ENCODE data around the gene CDT1.

CDT1 gene

DNA sequence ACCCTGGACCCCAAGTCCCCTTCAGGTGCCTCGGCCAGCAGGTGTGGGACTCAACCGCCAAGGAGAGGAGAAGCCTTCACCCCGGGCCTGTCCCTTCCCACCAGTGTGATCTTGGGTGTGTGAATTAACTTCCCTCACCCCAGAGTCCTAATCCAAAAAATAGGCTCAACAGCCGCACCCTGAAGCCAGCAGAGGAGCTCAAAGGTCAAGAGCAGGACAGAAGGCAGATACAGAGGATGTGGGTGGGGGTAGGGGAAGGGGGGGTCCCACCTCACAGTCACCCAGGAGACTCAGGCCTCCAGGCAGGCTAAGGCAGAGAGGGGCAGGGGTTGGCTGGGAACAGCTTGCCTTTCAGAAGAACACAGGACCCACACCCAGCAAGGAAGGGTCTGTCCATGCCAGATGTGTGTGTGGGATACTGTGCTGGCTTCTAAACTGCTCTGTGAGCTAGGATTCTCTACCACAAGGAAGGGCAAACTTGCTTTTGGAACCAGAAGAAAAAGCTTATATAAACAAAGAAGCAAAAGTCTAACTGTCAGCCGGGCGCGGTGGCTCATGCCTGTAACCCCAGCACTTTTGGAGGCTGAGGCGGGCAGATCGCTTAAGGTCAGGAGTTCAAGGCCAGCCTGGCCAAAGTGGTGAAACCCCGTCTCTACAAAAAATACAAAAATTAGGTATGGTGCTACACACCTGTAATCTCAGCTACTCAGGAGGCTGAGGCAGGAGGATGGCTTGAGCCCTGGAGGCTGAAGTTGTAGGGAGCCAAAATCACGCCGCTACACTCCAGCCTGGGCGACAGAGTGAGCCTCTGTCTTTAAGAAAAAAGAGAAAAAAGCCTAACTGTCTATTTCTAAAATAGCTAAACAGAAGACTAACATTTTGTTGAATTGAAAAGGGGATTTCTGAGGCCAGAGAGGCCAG, 23.2 kb upstream of the CDT1 start:
- TF ChIP-seq, protein P1, sequence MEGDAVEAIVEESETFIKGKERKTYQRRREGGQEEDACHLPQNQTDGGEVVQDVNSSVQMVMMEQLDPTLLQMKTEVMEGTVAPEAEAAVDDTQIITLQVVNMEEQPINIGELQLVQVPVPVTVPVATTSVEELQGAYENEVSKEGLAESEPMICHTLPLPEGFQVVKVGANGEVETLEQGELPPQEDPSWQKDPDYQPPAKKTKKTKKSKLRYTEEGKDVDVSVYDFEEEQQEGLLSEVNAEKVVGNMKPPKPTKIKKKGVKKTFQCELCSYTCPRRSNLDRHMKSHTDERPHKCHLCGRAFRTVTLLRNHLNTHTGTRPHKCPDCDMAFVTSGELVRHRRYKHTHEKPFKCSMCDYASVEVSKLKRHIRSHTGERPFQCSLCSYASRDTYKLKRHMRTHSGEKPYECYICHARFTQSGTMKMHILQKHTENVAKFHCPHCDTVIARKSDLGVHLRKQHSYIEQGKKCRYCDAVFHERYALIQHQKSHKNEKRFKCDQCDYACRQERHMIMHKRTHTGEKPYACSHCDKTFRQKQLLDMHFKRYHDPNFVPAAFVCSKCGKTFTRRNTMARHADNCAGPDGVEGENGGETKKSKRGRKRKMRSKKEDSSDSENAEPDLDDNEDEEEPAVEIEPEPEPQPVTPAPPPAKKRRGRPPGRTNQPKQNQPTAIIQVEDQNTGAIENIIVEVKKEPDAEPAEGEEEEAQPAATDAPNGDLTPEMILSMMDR (conservative IDR thresholded peaks at IDR 0.05; ENCODE audit: low read depth, low read length) = no peak
- no peak overlapping the region for H3K4me3 ChIP-seq (ENCODE audit: low read length)
- DNase-seq (ENCODE audit: low read depth) = no peak

DNA sequence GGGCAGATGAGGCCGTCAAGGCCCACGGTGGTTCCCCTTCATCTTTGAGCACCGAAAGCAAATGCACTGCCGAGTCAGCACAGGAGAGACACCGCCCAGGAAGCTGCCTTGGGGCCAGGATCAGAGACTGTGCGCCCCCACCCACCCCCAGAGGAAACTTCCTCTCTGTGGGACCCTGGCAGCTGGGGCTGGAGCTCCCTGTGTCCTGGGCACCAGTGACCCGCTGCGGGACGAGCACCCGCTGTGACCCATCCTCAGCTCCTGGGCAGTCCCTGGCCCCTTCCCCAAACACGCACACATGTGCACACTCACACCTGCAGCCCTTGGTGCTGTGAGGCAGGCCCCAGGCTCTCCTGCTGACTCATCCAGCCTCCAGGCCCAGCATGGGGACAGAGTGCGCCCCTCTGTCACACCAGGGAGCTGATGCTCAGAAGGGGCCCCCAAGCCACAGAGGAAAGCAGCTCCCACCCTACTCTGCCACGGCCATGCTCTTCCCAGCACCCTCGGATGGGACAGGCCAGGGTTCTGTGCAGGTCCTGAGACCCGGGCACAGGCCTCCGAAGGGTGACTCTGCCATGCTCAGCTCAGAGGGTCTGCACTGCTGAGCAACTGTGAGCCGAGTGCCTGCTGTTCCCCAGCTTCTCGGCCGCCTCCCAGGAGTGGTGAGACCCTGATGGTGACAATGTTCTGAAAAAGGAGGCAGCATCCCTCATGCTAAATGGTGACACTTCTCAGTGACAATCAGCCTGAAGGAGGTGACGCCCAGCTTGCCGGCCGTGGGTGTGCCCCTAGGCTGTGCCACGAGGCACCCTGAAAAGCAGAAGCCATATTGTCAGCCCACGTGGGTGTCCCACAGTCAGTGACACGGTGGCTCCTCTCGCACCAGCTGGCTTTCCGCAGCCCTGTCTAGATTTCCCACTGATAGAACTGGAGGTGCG, 22.2 kb upstream of the CDT1 start:
- TF ChIP-seq, protein P1 (conservative IDR thresholded peaks at IDR 0.05; ENCODE audit: low read depth, low read length) = no peak
- H3K4me3 ChIP-seq (ENCODE audit: low read length) = no peak overlapping the region
- no peak for DNase-seq (ENCODE audit: low read depth)

DNA sequence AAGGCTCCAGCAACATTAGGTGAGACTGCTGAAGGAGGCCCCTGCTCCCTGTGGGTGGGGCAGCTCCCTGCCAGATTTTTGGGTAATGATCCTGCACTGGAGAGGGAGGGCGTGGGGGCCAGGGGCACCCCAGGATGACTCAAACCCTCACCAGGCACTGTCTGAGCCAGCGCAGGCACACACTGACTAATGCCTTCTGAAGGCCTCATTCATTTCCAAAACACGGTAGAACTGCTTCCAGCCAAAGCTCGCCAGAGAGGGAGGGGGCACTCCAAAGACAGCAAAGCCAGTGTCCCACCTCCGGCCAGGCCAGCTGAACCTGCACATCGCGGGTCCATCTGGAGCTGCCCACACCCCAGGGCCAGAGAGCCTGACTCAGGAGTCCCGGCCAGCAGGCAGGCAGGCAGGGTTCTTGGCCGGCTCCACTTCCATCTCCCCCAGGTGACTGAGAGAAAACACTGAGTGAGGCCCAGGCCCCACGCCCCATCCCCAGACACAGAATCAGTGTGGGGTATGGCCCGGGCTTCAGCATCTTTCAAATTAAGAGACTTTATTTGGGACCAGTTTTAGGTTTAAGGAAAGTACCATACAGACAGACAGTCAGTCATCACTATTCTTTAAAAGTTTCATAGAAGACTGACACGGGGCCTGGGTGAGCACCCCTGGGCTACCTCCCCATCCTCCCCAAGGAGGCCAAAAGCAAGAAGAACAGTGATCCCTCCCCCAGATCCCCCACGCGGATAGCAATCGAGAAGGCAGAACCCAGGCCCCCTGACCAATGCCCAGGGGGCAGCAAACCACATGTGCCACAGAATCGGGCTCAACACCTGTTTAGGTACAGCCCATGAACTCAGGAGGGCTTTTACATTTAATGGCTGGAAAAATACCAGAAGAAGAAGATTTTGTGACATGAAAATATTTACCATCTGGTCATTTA, 20.9 kb upstream of the CDT1 start:
- TF ChIP-seq, protein P1 (conservative IDR thresholded peaks at IDR 0.05; ENCODE audit: low read depth, low read length) = no peak
- H3K4me3 ChIP-seq (ENCODE audit: low read length) = peak overlapping the region; percentile 67

DNA sequence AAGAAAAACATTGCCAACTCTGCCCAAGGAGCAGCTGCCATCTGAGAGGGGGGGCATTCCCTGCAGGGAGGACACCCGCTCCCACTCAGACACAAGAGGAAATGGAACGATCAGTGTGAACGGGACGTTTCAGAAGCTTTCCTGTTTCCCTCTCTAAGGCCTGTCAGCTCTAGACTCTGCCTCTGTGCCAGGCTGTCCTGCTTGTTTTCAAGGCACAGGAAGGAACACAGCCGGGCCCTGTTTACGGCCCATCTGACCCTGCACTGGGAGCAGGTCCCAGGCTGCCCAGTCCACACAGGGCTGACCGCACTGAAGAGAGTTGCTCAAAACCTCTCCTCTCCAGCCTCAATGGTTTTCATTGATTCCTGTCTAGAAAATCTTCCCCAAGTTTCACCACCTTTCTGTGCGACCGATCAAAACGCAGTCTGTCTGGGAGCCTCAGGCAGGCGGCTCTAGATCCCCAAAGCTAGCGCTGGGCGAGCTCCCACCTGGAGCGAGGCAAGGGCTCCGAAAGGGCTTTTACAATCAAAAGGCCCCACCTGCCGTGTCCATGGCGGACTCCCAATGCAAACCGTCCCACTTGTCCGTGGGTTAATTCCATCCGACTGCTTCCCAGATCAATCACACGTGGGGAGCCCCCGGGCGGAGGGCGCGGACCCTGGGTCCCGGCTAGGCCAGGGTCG, 20.1 kb upstream of the CDT1 start:
- DNase-seq (ENCODE audit: low read depth) = no peak
- TF ChIP-seq, protein P1 (conservative IDR thresholded peaks at IDR 0.05; ENCODE audit: low read depth, low read length) = no peak
- peak overlapping the region; percentile 67 for H3K4me3 ChIP-seq (ENCODE audit: low read length)

More for the DNA sequence above, 20.9 kb upstream of the CDT1 start:
- no peak for DNase-seq (ENCODE audit: low read depth)

DNA sequence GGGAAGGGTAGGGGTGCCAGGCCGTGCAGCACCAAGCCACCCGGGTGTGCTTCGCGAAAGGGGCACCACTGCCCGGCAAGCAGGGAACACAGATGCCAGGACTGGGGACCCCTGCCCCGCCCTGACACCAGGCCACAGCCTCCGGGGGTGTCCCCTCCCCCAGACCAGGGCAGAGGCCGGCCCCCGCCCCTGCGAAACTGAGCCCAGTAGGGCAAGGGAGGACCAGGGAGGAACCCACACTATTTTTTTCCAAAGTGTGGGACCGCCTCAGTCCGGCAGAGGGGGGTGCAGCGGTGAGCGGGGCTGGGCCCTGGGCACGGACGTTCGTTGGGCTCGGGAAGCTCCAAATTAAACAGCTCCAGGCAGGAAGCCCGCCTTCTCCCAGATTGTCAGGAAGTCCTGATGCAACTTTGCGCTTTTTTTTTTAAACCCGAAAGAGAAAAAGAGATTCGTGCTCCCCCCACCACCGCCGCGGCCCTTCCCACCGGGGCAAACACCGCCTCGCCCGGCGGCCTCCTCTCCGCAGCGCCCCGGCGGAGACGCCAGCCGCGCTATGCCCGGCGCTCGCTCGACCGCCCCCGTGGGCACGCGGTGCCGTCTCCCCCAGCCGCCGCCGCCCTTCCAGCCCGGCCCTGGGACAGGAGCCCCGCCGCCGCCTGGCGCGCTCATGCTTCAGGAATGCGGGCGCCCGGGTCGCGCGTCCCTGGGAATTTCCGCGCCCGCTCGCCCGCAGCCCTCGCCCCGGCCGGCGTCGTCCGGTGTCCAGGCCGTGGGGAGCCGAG, 19.3 kb upstream of the CDT1 start:
- TF ChIP-seq, protein P1 (conservative IDR thresholded peaks at IDR 0.05; ENCODE audit: low read depth, low read length) = peak; percentile 59
- DNase-seq (ENCODE audit: low read depth) = no peak
- H3K4me3 ChIP-seq (ENCODE audit: low read length) = peak overlapping the region; percentile 67

Data from retinal pigment epithelial cell (primary cell).